HG03103 (cell line): ENCODE results near the gene RGS9BP.
"Not testable (repeated sequence)": the region's sequence is repeated elsewhere in the genome, so short reads cannot be mapped to it uniquely, and the experiment has no call there.

Source experiments
- ATAC-seq: cut with Tn5 transposase; IDR thresholded peaks from one replicate; pipeline ENCODE4 v1.9.1; 2021; ENCODE audit warnings: low read depth; ENCODE audit not compliant: unreplicated experiment

RGS9BP gene

GRCh38 chr19:32675720-32676185 lies at the start of gene RGS9BP:
Gene RGS9BP (plus strand): TSS chr19:32675848. CDS start chr19:32676264, 416 bp downstream.
- peak; percentile 32 for ATAC-seq

- ATAC-seq: no peak
Measured at GRCh38 chr19:32626969-32627368, 48.7 kb upstream of the RGS9BP start.

DNA sequence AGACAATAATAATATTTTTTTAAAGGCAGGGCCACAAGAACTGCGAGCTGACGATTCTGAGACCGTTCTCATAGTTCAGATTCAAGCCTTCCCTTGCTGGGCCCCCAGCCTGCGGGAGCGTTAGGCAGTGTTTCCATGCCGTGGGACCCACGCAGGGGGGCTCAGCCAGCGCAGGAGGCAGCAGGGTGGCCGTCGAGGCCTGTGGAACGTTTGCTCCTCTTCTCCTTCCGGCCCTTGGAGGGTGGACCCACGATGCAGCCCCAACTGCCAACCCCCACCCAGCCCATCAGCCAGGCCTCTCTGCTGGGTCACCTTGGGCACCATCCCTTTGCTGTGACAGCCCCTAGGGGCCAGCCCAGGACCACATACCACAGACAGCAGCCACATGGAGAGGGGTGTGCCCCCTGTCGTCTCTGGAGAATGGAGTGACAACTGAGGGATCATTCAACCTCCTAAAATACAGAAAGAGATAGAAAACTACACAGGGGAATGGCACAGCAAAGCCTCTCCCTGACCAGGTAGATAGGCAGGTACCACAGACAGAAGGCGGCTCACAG lies 47.9 kb upstream of the RGS9BP start:
- ATAC-seq: no peak

- no peak for ATAC-seq
Measured at GRCh38 chr19:32630338-32630737, 45.3 kb upstream of the RGS9BP start.

GRCh38 chr19:32631381-32631780 lies 44.3 kb upstream of the RGS9BP start:
- ATAC-seq: no peak

DNA sequence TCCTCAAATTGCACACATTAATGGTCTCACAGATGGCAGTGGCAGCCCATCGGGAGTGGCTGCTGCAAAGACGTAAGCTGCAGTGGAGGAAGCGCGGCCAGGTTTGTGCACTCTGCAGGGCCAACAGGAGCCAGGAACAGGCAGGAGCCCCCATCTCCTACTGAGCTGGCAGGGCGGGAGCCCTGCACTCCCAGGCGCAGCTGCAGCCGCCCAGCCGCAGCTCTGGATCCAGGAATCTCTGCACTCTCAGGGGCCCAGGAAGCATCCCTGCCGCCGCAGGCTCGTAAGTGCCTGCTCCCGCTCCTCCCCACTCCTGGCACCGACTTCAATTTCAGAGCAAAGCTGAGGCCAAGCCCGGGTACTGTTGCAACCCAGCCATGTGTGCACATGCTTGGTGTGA lies 38.2 kb upstream of the RGS9BP start:
- ATAC-seq: no peak

- no peak for ATAC-seq
Measured at GRCh38 chr19:32638625-32639024, 37.0 kb upstream of the RGS9BP start.

DNA sequence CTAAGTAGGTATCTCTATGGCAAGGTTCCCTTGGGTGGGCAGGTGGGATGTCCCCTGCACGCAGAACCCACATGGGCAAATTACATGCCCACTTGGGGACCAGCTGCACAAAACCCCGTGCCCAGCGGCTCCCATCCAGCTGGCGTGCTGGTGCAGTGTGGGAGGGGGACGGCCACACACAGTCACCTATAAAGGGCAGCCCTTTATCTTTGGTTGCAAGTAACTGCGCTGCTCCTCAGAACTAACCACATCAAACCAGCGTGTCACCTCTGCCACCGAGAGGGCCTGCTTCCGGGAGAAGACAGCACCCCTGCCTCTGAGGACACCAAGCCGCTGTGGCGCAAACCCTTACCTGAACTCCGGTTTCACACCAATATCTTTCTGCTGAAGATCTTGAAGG lies 32.9 kb upstream of the RGS9BP start:
- no peak for ATAC-seq

DNA sequence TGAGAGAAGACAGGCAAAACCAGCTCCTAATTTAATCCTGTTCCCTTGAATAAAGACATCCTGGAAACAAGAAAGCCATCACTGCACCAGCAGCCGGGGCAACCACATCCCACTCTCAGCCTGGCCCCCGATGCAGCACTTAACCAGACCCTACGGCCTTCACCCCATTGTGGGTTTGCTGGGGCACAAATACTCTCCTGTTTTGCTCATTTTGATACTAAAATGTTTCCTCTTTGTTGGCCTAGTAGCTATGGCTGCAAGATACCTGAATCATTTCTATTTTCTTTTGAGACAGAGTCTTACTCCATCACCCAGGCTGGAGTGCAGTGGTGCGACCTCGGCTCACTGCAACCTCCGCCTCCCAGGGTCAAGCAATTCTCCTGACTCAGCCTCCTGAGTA lies 29.1 kb upstream of the RGS9BP start:
- no peak for ATAC-seq

DNA sequence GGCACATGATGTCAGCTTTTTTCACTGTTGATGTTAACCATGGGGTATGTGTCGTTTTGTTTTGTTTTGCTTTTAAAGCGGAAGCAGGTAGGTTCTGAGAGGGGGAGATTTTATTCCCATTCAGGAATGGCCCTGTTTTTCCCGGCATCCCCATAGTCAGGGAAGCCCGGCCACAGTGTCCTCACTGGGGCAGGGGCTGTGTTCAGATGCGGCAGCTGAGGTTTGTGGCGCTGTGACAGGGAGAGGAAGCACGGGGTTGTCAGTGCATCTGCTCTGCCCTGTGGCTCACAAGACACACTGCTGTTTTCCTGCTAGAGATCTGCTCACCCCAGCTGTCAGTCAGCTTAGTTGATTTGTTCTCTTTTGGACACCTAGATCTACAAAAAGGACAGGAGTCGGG lies 28.3 kb upstream of the RGS9BP start:
- ATAC-seq: no peak

DNA sequence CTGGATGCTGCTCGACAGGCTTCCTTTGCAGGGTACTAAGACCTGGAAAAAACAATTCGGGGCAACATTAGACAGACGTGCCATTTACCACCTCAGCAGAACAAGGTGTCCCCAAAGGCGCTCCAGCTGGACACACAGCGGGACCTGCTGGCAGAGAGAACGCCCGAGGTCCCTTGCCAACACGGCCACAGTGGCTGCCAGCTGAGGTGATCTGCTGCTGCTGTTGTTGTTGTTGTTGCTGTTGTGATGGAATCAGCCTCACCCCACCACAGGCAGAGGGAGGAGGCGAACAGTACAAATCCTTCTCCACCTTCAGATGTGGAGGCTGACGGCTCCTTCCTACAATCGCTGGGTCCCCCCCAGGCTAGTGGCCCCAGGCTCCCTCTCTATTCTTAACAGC lies 25.9 kb upstream of the RGS9BP start:
- ATAC-seq: no peak

GRCh38 chr19:32650671-32651070 lies 25.0 kb upstream of the RGS9BP start:
- ATAC-seq: no peak

DNA sequence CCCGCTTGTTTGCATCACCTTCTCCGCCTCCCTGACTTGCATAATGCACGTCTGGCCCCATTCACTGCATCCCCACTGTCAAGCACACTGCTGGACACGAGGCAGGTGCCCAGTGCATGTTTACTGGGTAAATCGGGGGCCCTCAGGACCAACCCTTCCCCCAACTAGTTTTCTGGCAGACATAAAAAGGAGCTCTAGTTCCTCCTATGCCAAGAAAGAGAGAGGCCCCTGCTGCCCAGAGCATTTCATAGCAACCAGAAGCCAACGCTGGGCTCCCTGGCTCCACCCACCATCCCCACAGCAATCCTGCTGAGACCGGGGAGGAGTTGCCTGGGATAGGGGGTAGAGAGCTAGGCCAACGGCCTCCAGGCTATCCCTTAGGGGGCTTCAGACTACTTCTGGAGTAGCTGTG lies 23.9 kb upstream of the RGS9BP start:
- ATAC-seq: no peak

DNA sequence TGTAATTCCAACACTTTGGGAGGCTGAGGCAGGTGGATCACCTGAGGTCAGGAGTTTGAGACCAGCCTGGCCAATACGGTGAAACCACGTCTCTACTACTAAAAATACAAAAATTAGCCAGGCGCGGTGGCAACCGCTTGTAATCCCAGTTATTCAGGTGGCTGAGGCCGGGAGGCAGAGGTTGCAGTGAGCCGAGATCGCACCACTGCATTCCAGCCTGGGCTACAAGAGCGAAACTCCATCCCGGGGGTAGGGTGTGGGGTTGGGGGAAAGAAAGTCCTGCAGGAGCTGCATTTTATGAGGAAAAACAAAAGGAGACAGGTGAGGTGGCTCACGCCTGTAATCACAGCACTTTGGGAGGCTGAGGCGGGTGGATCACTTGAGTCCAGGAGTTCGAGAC lies 23.3 kb upstream of the RGS9BP start:
- ATAC-seq: not testable (repeated sequence)

DNA sequence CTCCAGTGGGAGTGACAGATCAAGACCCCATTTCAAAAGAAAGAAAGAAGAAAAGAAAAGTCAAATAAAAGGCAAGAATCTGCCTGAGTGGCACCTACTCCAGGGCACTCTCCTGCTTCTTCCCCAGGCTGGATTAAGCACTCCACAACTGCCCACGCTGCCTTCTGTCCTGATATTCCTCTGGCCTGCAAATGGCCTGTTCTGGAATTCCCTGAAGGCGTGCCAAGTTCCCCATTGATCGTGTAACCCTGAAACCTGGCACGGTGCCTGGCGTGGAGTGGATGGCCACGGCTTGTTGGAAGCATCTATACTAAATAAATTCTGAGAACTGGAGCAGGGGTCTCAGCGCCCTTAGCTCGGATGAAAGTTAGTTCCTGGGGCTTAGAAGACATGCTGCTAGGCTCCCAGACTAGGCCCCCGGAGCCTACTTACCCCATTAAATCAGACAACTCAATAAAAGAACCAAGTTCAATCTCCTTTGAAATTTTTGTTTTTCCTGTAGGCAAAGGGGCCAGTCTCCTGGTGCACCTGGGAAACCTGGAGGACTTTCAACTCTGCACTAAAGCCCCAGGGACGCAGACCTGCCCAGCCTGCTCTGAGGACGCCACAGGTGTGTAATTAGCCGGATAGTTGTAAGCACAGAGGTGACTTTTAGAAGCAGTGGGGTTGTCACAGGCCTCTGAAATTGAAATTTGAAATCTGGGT lies 22.6 kb upstream of the RGS9BP start:
- ATAC-seq: no peak

DNA sequence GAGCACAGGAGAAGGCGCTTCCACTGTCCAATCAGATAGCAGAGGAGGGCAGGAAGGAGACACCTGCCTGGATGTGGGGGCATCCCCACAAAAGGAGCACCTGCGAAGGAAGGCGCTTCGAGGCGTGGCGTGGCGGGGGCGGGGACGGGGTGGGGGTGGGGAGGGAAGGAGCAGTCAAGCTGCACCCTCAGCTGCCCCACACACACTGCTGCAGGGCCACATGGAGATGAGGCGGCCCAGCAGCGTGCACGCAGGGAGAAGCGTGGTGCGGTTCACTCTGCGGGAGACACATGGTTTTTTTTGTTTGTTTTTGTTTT lies 22.1 kb upstream of the RGS9BP start:
- no peak for ATAC-seq

- ATAC-seq: not testable (repeated sequence)
Measured at GRCh38 chr19:32656379-32656778, 19.3 kb upstream of the RGS9BP start.

DNA sequence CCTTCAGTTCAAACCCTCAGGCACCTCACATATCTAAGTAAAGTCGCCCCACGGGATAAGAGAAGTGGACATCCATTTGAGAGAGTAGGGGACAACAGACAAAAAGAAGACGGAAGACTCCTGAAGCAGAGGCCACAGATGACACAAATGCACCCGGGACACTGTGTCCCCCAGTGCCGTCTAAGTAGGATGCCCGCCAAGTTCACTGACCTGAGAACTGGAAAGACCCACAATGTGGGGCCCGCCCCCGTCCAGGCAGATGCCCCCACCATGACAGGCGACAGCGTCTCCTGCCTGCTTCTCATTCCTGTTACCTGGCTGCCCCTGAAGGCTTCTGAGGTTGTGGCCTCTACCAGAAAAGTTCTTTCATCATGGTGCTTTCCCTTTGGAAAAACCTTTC lies 17.6 kb upstream of the RGS9BP start:
- ATAC-seq: no peak

DNA sequence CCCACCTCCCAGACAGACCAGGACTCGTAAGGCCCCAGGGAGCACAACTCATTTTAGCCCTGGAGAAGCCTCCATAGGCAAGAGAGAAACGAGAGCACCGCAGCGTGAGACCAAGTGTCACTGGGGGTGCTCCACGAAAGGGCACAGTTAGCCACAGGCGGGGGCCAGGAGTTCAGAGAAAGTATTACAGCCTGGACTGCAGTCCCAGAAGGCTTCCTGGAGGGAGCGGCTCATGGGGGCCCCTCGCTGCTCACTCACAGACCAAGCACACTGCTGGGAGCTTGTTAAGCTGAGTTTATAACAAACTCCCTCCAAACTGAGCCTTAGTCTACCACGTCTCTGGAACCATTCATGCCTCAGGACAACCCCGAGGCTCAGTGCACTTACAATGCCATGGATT lies 17.1 kb upstream of the RGS9BP start:
- ATAC-seq: no peak

DNA sequence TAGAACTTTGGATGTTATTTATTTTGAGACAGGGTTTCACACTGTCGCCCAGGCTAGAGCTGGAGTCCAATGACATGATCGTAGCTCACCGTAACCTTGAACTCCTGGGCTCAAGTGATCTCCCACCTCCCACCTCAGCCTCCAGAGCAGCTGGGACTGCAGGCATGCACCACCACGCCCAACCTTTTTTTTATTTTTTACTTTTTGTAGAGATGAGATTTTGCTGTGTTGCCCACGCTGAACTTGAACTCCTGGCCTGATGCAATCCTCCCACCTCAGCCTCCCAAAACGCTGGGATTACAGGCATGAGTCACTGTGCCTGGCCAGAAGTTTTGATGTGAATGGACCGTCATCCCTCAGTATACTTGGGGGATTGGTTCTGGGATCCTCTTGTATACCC lies 14.3 kb upstream of the RGS9BP start:
- ATAC-seq: no peak

GRCh38 chr19:32662186-32662585 lies 13.5 kb upstream of the RGS9BP start:
- ATAC-seq: no peak

DNA sequence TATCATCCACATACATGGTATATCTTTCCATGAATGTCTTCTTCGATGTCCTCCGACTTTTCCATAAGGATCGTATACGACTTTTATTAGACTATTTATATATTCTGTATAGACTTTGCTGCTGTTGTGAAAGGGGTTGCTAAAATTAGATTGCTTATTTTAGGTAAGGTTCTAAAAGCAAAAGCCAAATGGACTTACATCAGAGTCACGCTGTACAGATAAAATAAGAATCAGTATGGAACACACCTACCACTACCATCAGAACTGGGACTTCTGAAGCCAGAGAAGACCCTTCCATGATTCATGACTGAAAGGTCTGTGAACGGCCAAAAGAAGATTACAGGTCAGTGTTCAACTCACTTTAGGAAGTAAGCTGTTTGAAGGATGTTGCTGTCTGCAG lies 9.6 kb upstream of the RGS9BP start:
- no peak for ATAC-seq

DNA sequence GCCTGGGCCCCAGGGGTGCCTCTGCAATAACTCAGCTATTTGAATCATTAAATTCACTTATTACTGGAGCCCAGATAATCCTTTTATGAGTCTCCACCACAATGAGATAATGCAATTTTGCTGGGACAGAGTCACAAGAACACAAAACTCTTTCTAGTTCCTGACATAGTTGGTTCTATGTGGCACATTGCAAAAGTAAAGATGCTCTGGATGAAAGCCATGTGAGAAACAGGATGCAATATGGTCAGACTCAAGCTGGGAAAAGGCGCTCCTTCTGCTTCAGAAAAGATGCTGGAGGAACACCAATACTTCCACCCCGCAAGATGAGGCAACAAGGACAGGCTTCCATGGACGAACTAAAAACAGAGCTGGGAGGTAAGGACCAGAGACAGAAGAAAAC lies 6.3 kb upstream of the RGS9BP start:
- no peak for ATAC-seq
